HS-27A (cell line): Measurements from ENCODE around the gene MCRIP1.
"Not testable (repeated sequence)": the region's sequence is repeated elsewhere in the genome, so short reads cannot be mapped to it uniquely, and the experiment has no call there.

Experiments
- DNase-seq: peaks from one replicate; pipeline ENCODE4 v3.0.0-alpha.2; 2012; ENCODE audit warnings: low read depth, missing footprints

The MCRIP1 gene

GRCh38 chr17:81840826-81841778 lies 8.0 kb upstream of the MCRIP1 start:
- no peak for DNase-seq

GRCh38 chr17:81840059-81840458 lies 7.0 kb upstream of the MCRIP1 start:
- not testable (repeated sequence) for DNase-seq

GRCh38 chr17:81839301-81839700 lies 6.2 kb upstream of the MCRIP1 start:
- DNase-seq = no peak

- no peak for DNase-seq
Measured at GRCh38 chr17:81838753-81839255, 5.7 kb upstream of the MCRIP1 start.

GRCh38 chr17:81837641-81838040 lies 4.5 kb upstream of the MCRIP1 start:
- no peak for DNase-seq

GRCh38 chr17:81834831-81835267 lies 1.8 kb upstream of the MCRIP1 start, which contains the start of gene PPP1R27:
TSS of gene PPP1R27 (minus strand) at chr17:81835050. CDS start at chr17:81834953, 97 bp downstream.
- DNase-seq = no peak

GRCh38 chr17:81833921-81834830 lies 1.1 kb upstream of the MCRIP1 start:
- no peak for DNase-seq

GRCh38 chr17:81832608-81833159 lies 407 bp downstream of the MCRIP1 start:
- no peak for DNase-seq

- DNase-seq = no peak
Measured at GRCh38 chr17:81831957-81832607, 1.0 kb downstream of the MCRIP1 start.

GRCh38 chr17:81831563-81831956 lies 1.5 kb downstream of the MCRIP1 start:
- no peak for DNase-seq

- DNase-seq = no peak
Measured at GRCh38 chr17:81829858-81830257, 3.2 kb downstream of the MCRIP1 start.

- no peak for DNase-seq
Measured at GRCh38 chr17:81828656-81829055, 4.4 kb downstream of the MCRIP1 start.

- DNase-seq = no peak
Measured at GRCh38 chr17:81825841-81826466, 7.1 kb downstream of the MCRIP1 start.

GRCh38 chr17:81824595-81824994 lies 8.5 kb downstream of the MCRIP1 start:
- DNase-seq = no peak

- DNase-seq = no peak
Measured at GRCh38 chr17:81823820-81824550, 9.1 kb downstream of the MCRIP1 start.

- no peak for DNase-seq
Measured at GRCh38 chr17:81822996-81823819, 9.9 kb downstream of the MCRIP1 start.

GRCh38 chr17:81822312-81822637 lies 10.8 kb downstream of the MCRIP1 start:
- no peak for DNase-seq

- no peak for DNase-seq
Measured at GRCh38 chr17:81821603-81822311, 11.3 kb downstream of the MCRIP1 start.

GRCh38 chr17:81821147-81821546 lies 11.9 kb downstream of the MCRIP1 start:
- no peak for DNase-seq
